Loucy (cell line): ENCODE measurements around the gene MEIOSIN.

Experiments
- EZH2phosphoT487 ChIP-seq: fragments of 200-600 bp; IDR thresholded peaks from 2 replicates; pipeline ENCODE4 v1.6.1; 2018; ENCODE audit warnings: antibody characterized with exemption, mild to moderate bottlenecking, moderate library complexity, borderline replicate concordance
- TF ChIP-seq, protein P1 (sequence below): fragments of 200-600 bp; sonication (generic); conservative IDR thresholded peaks from 2 replicates; pipeline ENCODE4 v1.5.1; 2014; ENCODE audit warnings: mild to moderate bottlenecking, antibody characterized with exemption, low read length

DNA sequence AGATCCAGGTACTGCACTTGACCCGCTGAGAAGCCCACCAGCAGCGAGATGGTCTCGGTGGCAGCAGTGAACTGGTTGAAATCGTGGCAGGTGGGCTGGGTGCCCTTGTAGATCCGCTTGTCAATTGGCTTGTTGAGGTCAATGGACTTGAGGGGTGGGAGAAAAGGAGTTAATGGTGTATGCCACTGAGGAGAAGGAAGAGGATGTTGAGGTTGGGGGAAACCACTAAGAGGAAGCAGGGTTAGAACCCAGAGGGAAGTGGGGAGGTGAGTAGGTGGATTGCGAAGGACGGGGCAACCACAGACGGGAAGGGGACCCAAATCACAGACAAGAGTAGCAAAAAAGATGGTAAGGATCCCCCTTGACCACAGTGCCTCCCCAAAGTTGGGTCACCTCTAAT, 57.7 kb downstream of the MEIOSIN start:
- TF ChIP-seq, protein P1, sequence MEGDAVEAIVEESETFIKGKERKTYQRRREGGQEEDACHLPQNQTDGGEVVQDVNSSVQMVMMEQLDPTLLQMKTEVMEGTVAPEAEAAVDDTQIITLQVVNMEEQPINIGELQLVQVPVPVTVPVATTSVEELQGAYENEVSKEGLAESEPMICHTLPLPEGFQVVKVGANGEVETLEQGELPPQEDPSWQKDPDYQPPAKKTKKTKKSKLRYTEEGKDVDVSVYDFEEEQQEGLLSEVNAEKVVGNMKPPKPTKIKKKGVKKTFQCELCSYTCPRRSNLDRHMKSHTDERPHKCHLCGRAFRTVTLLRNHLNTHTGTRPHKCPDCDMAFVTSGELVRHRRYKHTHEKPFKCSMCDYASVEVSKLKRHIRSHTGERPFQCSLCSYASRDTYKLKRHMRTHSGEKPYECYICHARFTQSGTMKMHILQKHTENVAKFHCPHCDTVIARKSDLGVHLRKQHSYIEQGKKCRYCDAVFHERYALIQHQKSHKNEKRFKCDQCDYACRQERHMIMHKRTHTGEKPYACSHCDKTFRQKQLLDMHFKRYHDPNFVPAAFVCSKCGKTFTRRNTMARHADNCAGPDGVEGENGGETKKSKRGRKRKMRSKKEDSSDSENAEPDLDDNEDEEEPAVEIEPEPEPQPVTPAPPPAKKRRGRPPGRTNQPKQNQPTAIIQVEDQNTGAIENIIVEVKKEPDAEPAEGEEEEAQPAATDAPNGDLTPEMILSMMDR: no peak
- TF ChIP-seq EZH2phosphoT487: peak; percentile 79
